Left renal pelvis (tissue), 4 donors: ENCODE measurements around the gene PTDSS2. TPM values are rescaled to one million over a fixed set of nuclear protein-coding genes. Genes with fewer than 3 reads are reported as not detected.
"Not testable (repeated sequence)": the region's sequence is repeated elsewhere in the genome, so short reads cannot be mapped to it uniquely, and the experiment has no call there.

Source experiments
- DNase-seq, 4 donors: peaks; one replicate each; pipeline ENCODE4 v3.0.0-alpha.2; 2013; ENCODE audit warnings: low read depth in 4 of 4, low spot score in 3 of 4
- polyA plus RNA-seq, 4 donors: library from polyadenylated mRNA; unstranded; fragments of 120-200 nt; gene quantifications; one replicate each; pipeline ENCODE4 v1.2.1, GENCODE V29; 2013; ENCODE audit not compliant: insufficient read length in 4 of 4

Gene PTDSS2
- polyA plus RNA-seq, 4 donors = 22.9 to 46.4 (median 31.0) TPM

- no peak for DNase-seq
Observed at GRCh38 chr11:464316-464715, 14.2 kb downstream of the PTDSS2 start.

- no peak for DNase-seq
Observed at GRCh38 chr11:465896-466530, 15.9 kb downstream of the PTDSS2 start.

- no peak for DNase-seq
Observed at GRCh38 chr11:468036-468435, 18.0 kb downstream of the PTDSS2 start.

- no peak for DNase-seq
Observed at GRCh38 chr11:468493-468892, 18.4 kb downstream of the PTDSS2 start.

GRCh38 chr11:469026-469683 is 19.1 kb downstream of the PTDSS2 start:
- not testable (repeated sequence) for DNase-seq

- DNase-seq = no peak
Observed at GRCh38 chr11:469684-470560, 19.8 kb downstream of the PTDSS2 start.

GRCh38 chr11:471468-472145 is 21.5 kb downstream of the PTDSS2 start:
- DNase-seq = no peak

GRCh38 chr11:472272-472671 is 22.2 kb downstream of the PTDSS2 start:
- no peak for DNase-seq

- DNase-seq = no peak
Observed at GRCh38 chr11:472816-473215, 22.7 kb downstream of the PTDSS2 start.

GRCh38 chr11:473415-473814 is 23.3 kb downstream of the PTDSS2 start:
- no peak for DNase-seq

GRCh38 chr11:473962-474785 is 24.1 kb downstream of the PTDSS2 start:
- no peak for DNase-seq

GRCh38 chr11:474914-475506 is 24.9 kb downstream of the PTDSS2 start:
- no peak for DNase-seq

GRCh38 chr11:475941-476340 is 25.9 kb downstream of the PTDSS2 start:
- no peak for DNase-seq

GRCh38 chr11:476416-476815 is 26.3 kb downstream of the PTDSS2 start:
- DNase-seq = no peak

- peak in 1 of 4 donors; percentile 44 for DNase-seq
Observed at GRCh38 chr11:477052-477715, 27.1 kb downstream of the PTDSS2 start.

- no peak for DNase-seq
Observed at GRCh38 chr11:479311-479710, 29.2 kb downstream of the PTDSS2 start.

- DNase-seq = no peak
Observed at GRCh38 chr11:484616-485015, 34.5 kb downstream of the PTDSS2 start.

- no peak for DNase-seq
Observed at GRCh38 chr11:486189-486588, 36.1 kb downstream of the PTDSS2 start.

GRCh38 chr11:487571-488021 is 37.5 kb downstream of the PTDSS2 start:
- no peak for DNase-seq
